GM12872 (cell line): Measurements from ENCODE around the gene GZMA.

Experiments
- TF ChIP-seq, protein P1 (sequence below): IDR thresholded peaks from 3 replicates; pipeline ENCODE4 v1.5.1; 2011; ENCODE audit warnings: low read depth, mild to moderate bottlenecking, low read length, moderate library complexity; ENCODE audit not compliant: insufficient read depth

Gene GZMA

DNA sequence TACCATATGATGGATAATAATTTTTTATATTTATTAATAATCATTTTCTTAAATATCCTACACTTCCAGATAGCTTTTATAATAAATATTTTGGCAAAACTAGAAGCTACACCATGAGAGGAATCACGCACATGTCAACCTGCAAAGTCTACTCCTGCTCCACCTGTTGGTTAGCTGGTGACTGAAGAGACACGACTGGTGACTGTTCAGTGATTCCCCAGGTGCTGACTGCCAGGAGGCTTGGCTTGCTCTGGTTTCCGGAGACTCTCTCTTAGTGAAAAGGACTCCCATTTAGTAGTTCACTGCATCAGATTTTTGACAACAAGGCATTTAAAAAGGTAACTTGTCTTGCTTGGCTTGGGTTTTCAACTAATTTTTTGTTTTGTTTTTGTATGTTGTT, 20.9 kb downstream of the GZMA start:
- TF ChIP-seq, protein P1, sequence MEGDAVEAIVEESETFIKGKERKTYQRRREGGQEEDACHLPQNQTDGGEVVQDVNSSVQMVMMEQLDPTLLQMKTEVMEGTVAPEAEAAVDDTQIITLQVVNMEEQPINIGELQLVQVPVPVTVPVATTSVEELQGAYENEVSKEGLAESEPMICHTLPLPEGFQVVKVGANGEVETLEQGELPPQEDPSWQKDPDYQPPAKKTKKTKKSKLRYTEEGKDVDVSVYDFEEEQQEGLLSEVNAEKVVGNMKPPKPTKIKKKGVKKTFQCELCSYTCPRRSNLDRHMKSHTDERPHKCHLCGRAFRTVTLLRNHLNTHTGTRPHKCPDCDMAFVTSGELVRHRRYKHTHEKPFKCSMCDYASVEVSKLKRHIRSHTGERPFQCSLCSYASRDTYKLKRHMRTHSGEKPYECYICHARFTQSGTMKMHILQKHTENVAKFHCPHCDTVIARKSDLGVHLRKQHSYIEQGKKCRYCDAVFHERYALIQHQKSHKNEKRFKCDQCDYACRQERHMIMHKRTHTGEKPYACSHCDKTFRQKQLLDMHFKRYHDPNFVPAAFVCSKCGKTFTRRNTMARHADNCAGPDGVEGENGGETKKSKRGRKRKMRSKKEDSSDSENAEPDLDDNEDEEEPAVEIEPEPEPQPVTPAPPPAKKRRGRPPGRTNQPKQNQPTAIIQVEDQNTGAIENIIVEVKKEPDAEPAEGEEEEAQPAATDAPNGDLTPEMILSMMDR, result no peak

DNA sequence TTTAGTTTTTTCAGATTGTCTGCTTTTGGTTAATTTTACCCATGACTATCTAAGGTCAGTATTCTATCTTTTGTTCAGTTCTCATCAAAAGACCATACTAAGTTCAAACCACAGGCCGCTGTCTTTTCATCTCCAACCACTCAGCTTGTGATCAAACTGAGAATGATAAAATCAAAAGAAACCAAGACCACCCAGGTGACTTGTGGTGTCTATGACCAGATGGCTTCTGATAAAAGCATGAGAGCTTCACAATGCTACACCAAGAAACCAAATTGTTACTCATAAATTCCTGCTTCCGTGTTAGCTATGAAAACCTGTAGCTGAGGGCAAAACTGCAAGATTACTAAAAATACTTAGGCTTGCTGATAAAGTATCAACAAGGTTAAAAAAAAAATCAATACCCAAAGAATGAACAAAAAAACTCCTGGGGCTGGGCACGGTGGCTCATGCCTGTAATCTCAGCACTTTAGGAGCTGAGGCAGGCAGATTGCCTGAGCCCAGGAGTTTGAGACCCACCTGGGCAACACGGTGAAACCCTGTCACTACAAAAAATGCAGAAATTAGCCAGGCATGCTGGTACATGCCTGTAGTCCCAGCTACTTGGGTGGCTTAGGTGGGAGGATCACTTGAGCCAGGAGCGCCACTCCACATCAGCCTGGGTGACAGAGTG, 31.7 kb downstream of the GZMA start:
- TF ChIP-seq, protein P1, result no peak

DNA sequence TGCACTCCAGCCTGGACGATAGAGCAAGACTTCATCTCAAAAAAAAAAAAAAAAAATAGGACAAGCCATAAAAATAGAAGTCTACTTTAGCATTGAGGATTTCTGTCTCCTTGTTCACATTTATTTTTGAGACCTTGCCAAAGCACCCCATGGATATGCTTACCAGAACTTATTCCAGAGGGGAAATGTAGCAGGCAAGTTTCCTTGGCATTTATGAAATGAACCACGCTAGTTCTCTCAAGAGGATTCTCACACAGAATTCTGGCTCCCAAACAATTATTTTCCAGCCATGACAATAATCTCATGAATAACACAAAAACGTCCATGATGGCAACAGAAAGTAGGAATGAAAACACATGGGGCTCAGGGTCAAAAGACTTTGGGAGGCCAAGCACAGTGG, 34.1 kb downstream of the GZMA start:
- TF ChIP-seq, protein P1, result no peak

DNA sequence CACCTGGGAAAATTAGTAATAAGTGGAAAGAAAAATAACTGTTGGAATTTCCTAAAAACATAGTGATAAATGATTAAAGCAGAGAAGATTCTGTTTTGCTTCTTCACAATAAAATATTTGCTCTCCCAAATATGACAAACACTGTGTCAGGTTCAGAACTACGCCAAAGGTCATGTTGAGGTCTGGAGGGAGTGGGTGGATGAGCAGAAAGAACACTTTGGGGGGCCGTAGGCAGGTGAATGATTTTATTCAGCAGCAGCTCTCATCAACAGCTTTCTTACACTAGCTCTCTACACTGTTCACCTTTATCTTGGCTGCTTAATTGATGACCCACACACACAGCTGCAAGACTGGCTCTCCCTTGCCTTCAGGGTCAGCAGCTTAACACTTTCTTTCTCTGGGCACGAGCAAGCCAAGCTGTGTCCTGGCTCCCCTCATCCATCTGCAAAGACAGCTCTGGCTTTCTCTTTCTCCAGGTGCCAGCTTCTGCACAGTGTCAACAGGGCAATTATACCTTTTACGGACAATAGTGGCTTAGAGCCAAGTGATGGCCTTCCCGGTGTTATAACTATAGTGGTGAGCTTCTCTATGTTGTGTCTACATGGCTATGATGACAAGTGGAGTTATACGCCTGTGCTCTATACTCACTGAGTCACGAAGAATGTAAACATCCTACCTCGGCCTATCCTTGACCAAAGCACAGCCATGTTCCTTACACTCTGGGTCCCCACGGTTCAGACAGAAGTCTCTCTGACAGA, 38.6 kb downstream of the GZMA start:
- TF ChIP-seq, protein P1, result no peak

DNA sequence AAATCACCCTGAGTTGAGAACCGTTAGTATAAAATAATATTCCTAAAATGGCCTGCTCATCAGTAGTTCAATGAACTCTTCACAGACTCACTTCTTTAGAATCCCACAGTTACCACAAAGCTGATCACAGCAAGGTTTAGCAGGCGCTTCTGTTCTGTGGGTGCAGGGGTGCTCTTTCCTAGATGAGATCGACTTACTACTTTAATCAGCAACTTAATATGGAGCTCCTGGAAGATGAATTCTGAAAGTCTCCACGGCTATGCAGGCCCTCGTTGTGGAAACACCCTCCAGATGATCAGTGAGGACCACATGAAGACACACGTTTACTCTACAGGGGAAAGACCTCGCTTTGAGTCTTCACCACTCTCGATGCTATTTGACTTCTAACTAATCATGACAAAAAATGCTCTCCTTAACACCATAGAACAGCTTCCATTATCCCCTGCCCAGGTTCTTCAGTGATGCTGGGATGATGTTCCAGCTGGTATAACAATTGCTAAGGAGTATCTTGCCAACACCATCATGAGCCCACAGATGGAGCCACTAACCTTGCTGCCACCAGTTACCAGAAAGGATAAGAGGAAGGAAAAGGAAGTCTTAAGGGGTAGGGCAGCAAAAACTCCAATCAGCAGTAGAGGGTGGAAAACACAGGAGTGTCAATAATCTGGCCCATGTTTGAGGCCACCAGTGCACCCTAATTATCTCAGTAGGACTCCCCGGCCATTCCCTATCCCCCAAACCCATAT, 39.7 kb downstream of the GZMA start:
- TF ChIP-seq, protein P1, result no peak

DNA sequence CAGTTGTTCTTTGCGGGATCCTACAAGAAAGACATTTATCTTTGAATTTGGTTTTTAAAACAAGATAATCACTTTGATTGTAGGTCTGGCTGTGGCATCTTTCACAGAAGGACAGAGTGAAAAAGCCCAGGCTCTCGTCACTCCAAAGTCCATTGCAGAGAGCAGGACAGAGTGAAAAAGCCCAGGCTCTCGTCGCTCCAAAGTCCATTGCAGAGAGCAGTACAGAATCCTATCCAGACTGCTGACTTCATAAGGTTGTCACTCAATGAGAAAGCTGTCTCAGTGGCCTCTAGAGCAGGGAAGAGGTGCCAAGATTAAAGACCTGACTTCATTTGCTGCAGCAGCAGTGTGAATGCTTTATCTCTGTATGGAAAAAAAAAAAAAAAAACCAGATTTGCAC, 41.2 kb downstream of the GZMA start:
- TF ChIP-seq, protein P1, result no peak

DNA sequence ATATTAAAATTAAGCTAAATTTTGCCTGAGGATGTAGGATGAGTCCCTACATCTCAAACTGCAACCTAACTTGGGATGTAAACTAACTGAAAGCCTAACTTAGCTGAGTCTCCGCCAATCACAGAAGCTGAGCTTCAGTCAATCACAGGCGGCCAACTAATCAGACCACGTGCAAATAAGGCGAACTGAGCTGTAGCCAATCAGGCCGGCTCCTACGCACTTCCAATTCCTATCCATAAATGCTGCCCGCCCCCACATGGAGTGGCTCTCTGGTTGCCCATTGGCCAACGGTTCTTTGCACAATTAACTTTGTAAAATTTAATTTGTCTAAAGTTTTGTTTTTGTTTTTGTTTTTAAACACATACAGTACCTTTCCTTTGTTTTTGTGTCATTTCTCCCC, 43.6 kb downstream of the GZMA start:
- TF ChIP-seq, protein P1, result no peak
